ENCODE data around the gene RND1.

- TF ChIP-seq, protein P1, sequence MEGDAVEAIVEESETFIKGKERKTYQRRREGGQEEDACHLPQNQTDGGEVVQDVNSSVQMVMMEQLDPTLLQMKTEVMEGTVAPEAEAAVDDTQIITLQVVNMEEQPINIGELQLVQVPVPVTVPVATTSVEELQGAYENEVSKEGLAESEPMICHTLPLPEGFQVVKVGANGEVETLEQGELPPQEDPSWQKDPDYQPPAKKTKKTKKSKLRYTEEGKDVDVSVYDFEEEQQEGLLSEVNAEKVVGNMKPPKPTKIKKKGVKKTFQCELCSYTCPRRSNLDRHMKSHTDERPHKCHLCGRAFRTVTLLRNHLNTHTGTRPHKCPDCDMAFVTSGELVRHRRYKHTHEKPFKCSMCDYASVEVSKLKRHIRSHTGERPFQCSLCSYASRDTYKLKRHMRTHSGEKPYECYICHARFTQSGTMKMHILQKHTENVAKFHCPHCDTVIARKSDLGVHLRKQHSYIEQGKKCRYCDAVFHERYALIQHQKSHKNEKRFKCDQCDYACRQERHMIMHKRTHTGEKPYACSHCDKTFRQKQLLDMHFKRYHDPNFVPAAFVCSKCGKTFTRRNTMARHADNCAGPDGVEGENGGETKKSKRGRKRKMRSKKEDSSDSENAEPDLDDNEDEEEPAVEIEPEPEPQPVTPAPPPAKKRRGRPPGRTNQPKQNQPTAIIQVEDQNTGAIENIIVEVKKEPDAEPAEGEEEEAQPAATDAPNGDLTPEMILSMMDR (conservative IDR thresholded peaks at IDR 0.05 in 1 of 2, IDR thresholded peaks at IDR 0.05 in 1 of 2; ENCODE audit: low read depth in 1 of 2, low read length in 2 of 2) = no peak
- TF ChIP-seq EZH2 (IDR thresholded peaks at IDR 0.05; ENCODE audit: low read length, missing control alignments) = no peak
These were observed 35.6 kb upstream of the RND1 start for GRCh38 chr12:48901278-48901677.
